GM19328 (cell line): ENCODE results near the gene PARVA.

Experiments
- ATAC-seq: cut with Tn5 transposase; IDR thresholded peaks from one replicate; pipeline ENCODE4 v1.9.1; 2021; ENCODE audit warnings: mild to moderate bottlenecking, moderate library complexity; ENCODE audit not compliant: unreplicated experiment

PARVA gene

DNA sequence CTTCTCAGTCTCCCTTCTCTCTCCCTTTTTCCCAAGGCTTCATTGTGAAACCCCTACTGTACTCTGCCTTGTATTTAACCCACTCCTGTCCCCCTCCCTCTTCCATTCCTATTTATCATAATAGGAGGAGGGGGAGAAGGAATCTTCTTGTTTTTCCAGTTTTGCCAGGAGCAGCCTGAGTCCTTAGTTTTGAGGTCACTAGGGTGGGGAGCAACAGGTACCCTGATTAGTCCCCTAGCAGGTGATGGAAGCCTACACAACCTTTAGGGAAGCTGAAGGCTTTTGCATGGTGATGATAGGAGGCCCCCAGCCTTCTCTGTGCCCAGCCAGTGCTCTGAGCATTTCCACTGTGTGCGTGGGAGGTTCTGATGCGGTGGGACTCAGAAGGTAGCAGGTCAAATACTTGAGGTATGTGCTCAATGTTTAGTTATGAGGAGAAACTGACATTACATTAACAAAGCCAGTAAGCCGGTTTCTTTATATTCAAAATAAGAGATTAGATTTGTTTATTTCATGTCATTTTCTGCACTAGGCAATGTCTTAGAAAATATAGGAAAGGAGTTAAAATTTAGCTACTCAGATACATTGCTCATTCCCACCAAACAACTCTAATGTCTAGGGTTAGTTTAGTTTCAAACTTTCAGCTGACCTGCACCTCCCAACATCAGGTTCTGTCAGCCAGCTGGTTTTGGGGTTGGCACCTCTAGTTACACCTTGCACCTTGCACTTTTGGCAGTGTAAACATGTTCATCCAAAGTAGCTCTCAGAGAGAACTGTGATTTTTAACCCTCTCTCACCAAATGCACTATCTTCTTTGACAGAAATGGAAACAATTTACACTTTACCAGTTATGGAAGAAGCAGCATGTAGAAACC, 26.0 kb downstream of the PARVA start:
- ATAC-seq = no peak

GRCh38 chr11:12403997-12404350, 26.6 kb downstream of the PARVA start:
- ATAC-seq = no peak

DNA sequence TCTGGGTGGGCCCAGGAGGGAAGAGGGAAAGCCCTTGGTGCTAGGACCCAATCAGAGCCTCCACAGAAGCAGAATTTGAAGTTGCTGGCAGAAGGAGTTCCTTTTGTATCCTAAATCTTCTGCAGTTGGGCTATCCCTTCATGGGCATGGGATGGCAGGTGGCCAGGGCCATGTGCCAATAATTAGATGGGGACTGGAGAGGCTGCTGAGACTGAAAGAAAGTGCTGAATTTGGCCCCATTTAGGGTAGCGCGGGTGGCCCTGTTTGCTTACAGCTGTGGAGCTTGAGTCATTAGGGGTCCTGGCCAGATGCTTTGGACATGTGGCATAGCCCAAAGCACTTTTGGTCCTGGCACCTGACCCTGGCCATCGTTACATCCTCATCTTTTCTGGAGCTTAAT, 27.1 kb downstream of the PARVA start:
- no peak for ATAC-seq

GRCh38 chr11:12408156-12408770, 30.9 kb downstream of the PARVA start:
- no peak for ATAC-seq

DNA sequence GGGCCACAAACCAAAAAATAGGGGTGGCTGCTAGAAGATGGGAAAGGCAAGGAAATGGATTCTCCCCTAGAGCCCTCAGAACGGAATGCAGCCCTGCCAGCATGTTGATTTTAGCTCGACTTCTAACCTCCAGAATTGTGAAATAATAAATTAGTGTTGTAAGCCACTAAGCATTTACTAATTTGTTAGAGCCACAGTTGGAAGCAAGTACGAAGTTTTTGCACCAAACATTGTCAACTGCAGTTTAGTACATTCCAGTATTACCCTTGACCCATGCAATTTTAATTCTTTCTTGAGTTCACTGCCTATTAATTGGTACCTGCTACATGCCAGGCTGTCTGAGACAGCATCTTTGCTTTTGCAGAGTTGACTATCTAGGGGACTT, 32.2 kb downstream of the PARVA start:
- no peak for ATAC-seq

DNA sequence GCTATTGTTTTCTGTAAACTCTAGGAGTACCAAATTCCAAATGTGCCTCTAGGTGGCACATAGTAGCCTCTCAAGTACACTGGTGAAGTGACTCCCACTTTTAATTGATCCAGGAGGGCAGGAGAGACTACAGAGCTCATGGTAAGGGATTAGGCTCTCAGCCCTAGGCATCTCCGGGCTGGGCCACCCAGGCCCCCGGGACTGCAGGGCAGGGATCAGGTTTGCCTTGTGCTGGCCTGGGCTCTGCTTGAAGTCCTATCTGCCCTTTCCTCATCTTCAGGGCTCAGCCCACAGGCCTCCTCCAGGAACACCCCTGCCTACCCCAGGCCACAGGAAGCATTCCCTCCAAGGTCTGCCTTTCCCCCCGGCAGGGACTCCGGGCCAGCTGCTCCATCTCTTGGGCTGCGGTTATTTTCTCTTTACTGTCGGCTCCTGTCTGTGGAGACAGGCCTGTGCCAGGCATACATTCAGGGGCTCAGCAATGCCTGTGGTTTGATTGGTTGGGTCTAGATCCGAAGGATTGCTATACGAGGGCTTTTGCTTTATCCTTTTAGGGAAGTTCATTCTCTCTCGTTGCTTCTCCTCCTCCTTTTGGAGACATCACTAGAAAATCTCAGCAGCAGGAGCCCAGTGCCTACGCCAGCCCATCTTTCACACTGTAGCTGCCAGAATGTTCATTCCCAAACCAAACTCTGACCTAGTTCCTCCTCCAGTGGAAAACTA, 32.8 kb downstream of the PARVA start:
- no peak for ATAC-seq

DNA sequence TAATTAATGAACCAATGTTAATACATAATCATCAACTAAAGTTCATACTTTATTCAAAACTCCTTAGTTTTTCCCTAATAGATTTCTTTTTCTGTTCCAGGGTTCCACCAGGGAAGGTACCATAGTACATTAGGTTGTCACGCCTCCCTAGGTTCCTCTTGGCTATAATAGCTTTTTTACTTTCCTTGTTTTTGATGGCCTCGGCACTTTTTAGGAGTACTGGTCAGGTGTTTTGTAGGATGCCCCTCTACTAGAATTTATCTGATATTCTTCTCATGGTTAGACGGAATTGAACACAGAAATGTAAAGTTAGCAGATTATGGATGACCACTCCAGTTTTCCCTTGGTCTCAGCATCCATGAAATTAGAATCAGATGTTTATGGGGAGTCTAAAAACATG, 34.0 kb downstream of the PARVA start:
- ATAC-seq = no peak

DNA sequence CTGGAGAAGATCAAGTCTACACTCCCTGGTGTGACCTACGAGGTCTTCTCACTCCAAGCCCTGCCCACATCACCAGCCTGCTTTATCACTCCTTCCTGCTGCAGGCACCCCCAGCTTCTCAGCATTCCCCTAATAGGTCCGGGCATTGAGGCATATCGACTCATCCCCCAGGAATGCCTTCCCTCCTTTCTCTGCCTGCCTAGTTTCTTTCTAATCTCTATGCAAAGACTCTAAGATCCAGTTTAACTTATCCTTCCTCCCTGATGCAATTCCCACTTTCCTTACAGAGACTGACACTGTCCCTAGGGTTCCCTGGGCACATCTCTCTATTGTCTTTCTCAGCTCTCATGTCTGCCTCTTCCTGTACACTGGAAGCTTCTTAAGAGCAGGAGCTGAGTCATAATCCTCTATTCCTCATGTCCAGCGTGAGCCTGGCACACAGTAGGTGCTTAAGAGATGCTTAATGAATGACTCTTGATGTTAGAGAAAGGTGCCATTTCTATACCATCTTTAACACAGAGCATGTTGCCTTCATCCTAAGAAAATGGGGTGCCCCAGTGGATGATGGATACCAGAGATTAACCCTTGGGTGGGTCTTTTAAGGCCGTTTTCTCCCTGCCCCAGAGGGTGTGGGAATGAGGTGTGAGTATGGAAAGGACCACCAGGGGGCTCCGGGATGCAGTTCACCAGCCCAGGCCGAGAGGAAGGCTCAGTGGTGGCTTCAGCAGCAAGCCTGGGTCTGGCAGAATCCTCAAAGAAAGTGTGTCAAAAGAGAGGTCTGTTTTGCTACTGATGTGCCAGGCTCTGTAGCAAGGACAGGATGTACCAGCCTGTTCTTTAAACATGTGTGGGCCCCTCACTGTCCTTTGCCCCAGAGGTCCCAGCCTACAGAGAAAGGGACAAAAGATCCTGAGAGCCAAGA, 34.7 kb downstream of the PARVA start:
- no peak for ATAC-seq

- no peak for ATAC-seq
Measured at GRCh38 chr11:12413141-12414052, 36.0 kb downstream of the PARVA start.

GRCh38 chr11:12414611-12415010, 37.2 kb downstream of the PARVA start:
- no peak for ATAC-seq

GRCh38 chr11:12415342-12415966, 38.1 kb downstream of the PARVA start:
- ATAC-seq = no peak

DNA sequence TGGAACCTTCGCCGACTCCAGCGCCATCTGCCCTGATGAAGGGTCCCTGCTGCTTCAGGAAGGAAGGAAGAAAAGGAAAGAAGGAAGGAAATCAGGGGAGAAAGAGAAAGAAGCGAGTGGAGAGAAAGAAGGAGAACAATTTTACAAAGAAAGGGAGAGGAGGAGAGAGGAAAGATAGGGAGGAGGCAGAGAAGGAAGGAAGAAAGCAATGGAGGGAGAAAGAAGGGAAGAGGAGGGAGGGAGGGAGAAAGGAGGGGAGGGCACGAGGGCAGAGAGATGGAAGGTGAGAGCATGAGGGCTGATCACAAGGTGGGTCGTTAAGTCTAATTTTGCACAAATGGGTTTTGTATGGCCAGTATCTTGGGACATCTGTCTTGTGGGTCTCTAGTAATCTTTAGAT, 39.2 kb downstream of the PARVA start:
- ATAC-seq = no peak

GRCh38 chr11:12417691-12418611, 40.6 kb downstream of the PARVA start:
- ATAC-seq = no peak

DNA sequence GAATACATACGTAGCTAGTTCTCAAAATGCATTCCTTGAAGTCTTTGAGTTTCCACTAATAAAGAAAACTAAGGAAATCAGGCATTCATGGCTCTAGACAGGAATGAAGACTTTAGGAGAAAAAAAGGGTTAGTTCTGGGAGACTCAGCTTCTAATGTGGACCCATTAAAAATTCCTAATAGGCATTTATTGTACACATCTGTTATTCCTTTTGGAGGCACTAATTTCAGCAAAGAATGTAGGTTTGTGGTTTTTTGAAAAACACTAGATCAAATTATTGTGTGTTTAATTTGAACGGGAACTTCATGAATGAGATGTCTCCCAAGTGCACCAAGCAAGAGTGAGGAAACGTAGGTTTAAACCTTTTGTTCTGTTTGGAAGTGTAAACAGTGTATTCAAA, 42.7 kb downstream of the PARVA start:
- ATAC-seq = no peak

DNA sequence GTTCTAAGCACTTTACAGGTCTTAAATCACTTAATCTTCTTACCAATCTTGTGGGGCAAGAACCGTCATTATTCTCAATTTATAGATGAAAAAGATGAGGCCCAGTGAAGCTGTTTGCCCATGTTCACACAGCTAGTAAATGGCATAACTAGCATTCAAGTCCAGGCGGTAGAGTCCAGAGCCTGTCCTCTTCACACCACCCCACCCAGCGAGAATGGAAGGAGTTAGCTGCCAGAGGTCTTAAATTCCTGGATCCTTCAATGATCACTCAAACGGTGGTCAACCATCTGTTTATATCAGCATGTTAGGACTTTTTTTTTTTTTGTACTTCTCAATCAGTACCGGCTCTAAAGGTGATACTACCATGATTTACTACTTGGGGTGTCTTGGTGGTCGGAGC, 43.3 kb downstream of the PARVA start:
- no peak for ATAC-seq

DNA sequence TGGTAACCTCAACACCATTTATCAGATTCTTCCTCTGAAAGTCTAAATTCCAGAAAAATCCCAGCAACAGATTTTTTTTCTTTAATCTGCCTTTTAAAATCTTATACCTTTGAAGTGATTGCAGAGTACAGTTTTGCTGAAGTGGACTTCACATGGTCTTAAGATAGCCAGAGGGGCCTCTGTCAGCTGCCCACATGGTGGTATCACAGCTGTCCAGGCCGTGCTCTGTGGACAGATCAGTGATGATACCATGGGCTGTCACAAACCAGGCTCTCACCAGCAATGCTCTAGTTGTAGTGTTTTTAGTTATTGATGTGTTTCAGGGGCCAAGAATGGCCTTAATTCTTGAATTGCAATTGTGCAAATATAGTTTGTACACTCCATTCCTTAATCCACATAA, 44.0 kb downstream of the PARVA start:
- ATAC-seq = no peak

GRCh38 chr11:12426176-12426575, 48.8 kb downstream of the PARVA start:
- no peak for ATAC-seq

- ATAC-seq = no peak
Measured at GRCh38 chr11:12429155-12429554, 51.8 kb downstream of the PARVA start.
